CD14-positive monocyte (primary cell): Measurements from ENCODE around the gene UBE2E2. TPM values are rescaled to one million over a fixed set of nuclear protein-coding genes. Genes with fewer than 3 reads are reported as not detected.

ENCODE experiments used
- DNase-seq, 3 donors: peaks; one replicate each; pipeline ENCODE4 v3.0.0-alpha.2; 2011 to 2022
- H2AFZ ChIP-seq: 2 replicates; pipeline ENCODE4 v1.6.0; 2012; ENCODE audit warnings: mild to moderate bottlenecking, low read depth, low read length, inconsistent platforms; ENCODE audit not compliant: insufficient read depth, poor library complexity, severe bottlenecking
- H3K27ac ChIP-seq, 2 donors: 1 replicate in 1 of 2; 2 replicates in 1 of 2; pipeline ENCODE4 v1.5.1; 2012 to 2013; ENCODE audit warnings: low read length in 2 of 2, control low read depth in 1 of 2, inconsistent platforms in 1 of 2, low read depth in 1 of 2, mild to moderate bottlenecking in 1 of 2
- H3K27me3 ChIP-seq, 2 donors: one replicate each; pipeline versions ENCODE4 v1.6.0 to v1.6.1; 2011 to 2013; ENCODE audit warnings: low read length in 2 of 2; ENCODE audit not compliant: control insufficient read depth in 2 of 2, insufficient read depth in 2 of 2
- H3K36me3 ChIP-seq, 2 donors: replicated peaks in 1 of 2; 1 replicate in 1 of 2; 2 replicates in 1 of 2; pipeline versions ENCODE4 v1.5.1 to v1.6.1; 2012 to 2013; ENCODE audit warnings: low read length in 2 of 2, control low read depth in 1 of 2, inconsistent platforms in 1 of 2, mild to moderate bottlenecking in 1 of 2; ENCODE audit not compliant: insufficient read depth in 2 of 2, control insufficient read depth in 1 of 2
- H3K4me1 ChIP-seq, 2 donors: 1 replicate in 1 of 2; 2 replicates in 1 of 2; pipeline versions ENCODE4 v1.5.1 to v1.6.1; 2012 to 2013; ENCODE audit warnings: low read length in 2 of 2, control low read depth in 1 of 2, inconsistent platforms in 1 of 2, mild to moderate bottlenecking in 1 of 2, moderate library complexity in 1 of 2; ENCODE audit not compliant: insufficient read depth in 2 of 2, control insufficient read depth in 1 of 2
- H3K4me2 ChIP-seq: replicated peaks from 2 replicates; pipeline ENCODE3; 2012; ENCODE audit warnings: low read length, moderate library complexity, mild to moderate bottlenecking; ENCODE audit not compliant: poor library complexity, severe bottlenecking; ENCODE audit errors: extremely low read depth
- H3K4me3 ChIP-seq, 3 experiments: fragments of 200-600 bp in 1 of 3; sonication (generic) in 1 of 3; replicated peaks in 1 of 3; 1 replicate in 2 of 3; 2 replicates in 1 of 3; pipeline ENCODE4 v1.5.1; 2011 to 2013; ENCODE audit warnings: low read length in 3 of 3, mild to moderate bottlenecking in 3 of 3, control low read depth in 2 of 3, low read depth in 2 of 3, inconsistent platforms in 1 of 3, moderate library complexity in 1 of 3
- H3K79me2 ChIP-seq: 2 replicates; pipeline ENCODE4 v1.6.0; 2012; ENCODE audit warnings: mild to moderate bottlenecking, control low read depth, inconsistent platforms, low read length, moderate library complexity; ENCODE audit not compliant: insufficient read depth
- H3K9ac ChIP-seq: 2 replicates; pipeline ENCODE4 v1.6.0; 2017; ENCODE audit warnings: low read length, mild to moderate bottlenecking; ENCODE audit not compliant: insufficient read depth, poor library complexity, severe bottlenecking
- H3K9me3 ChIP-seq, 2 donors: replicated peaks in 1 of 2; 1 replicate in 1 of 2; 2 replicates in 1 of 2; pipeline versions ENCODE4 v1.5.1 to v1.6.1; 2012 to 2013; ENCODE audit warnings: low read length in 2 of 2, control low read depth in 1 of 2; ENCODE audit not compliant: control insufficient read depth in 1 of 2, insufficient read depth in 1 of 2
- H4K20me1 ChIP-seq: 2 replicates; pipeline ENCODE4 v1.6.0; 2012; ENCODE audit warnings: mild to moderate bottlenecking, low read length, control low read depth, moderate library complexity; ENCODE audit not compliant: insufficient read depth
- H3K27ac Mint-ChIP-seq, 7 donors: one replicate each; pipeline ENCODE4 v1.8.0; 2020; ENCODE audit warnings: mild to moderate bottlenecking in 7 of 7, mixed read lengths in 7 of 7, moderate library complexity in 6 of 7, inconsistent platforms in 2 of 7
- H3K27me3 Mint-ChIP-seq, 3 donors: one replicate each; pipeline ENCODE4 v1.8.0; 2021 to 2022; ENCODE audit warnings: low read depth in 3 of 3, mild to moderate bottlenecking in 3 of 3, mixed read lengths in 3 of 3, moderate library complexity in 3 of 3, inconsistent platforms in 1 of 3
- H3K36me3 Mint-ChIP-seq, 2 donors: one replicate each; pipeline ENCODE4 v1.8.0; 2020; ENCODE audit warnings: mixed read lengths in 2 of 2, inconsistent platforms in 1 of 2, mild to moderate bottlenecking in 1 of 2
- H3K4me1 Mint-ChIP-seq: one replicate; pipeline ENCODE4 v1.8.0; 2020; ENCODE audit warnings: mild to moderate bottlenecking, mixed read lengths
- H3K4me3 Mint-ChIP-seq, 2 donors: one replicate each; pipeline ENCODE4 v1.8.0; 2020; ENCODE audit warnings: mild to moderate bottlenecking in 2 of 2, mixed read lengths in 2 of 2, moderate library complexity in 1 of 2
- H3K9me3 Mint-ChIP-seq, 7 donors: one replicate each; pipeline ENCODE4 v1.8.0; 2020 to 2022; ENCODE audit warnings: mixed read lengths in 7 of 7, mild to moderate bottlenecking in 6 of 7, moderate library complexity in 6 of 7, inconsistent platforms in 2 of 7
- CTCF ChIP-seq: fragments of 200-600 bp; IDR thresholded peaks from one replicate; pipeline ENCODE4 v1.8.0; 2022; ENCODE audit warnings: antibody characterized with exemption, mild to moderate bottlenecking
- WGBS: methylation state at CpG from one replicate; pipeline ENCODE4 v1.1.5; 2013; ENCODE audit warnings: missing lambda C conversion rate; ENCODE audit not compliant: insufficient coverage; 5-methylcytosine and 5-hydroxymethylcytosine counted together
- intact Hi-C, 2 donors: fragments of 100-400 bp; cut with micrococcal nuclease; formaldehyde crosslinking; loops; one replicate each; pipeline versions ENCODE4 v1.15.0 to v1.15.1; 2023
- polyA plus RNA-seq, 3 donors: library from polyadenylated mRNA; depleted of rRNA in 1 of 3; unstranded in 2 of 3; stranded (reverse) in 1 of 3; fragments of 300-500 nt in 2 of 3; fragments of >200 nt in 1 of 3; fragmentation: Illumina TruSeq in 2 of 3; gene quantifications; 1 replicate in 2 of 3; 2 replicates in 1 of 3; pipeline ENCODE4 v1.2.3, GENCODE V29; 2012 to 2021

Gene UBE2E2
- polyA plus RNA-seq, 3 donors = 25.8 to 78.0 (median 66.3) TPM

DNA sequence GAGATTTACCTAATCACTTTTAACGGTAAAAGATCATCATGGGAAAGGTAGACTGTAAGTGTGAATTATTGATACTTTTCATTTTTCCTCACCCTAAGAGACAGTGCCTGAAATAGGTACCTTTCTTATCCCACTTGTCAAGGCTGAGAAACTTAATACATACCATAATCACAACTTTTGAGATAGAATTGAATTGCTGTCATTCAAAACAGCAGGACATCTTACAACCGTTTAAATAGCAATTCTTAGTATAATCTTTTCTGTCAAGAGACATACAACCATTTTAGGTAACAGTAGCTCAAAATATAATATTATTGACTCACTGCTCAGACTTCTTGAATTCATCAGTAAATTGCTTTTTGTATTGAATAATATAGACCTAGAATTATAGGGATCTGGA lies 10.7 kb downstream of the UBE2E2 start:
- no peak overlapping the region for H3K27ac ChIP-seq
- H3K79me2 ChIP-seq = peaks cover 39% of the 10 kb centered on the region
- H3K27ac Mint-ChIP-seq = no peak overlapping the region
- H3K4me3 ChIP-seq = no peak overlapping the region
- no peak for DNase-seq
- H3K9me3 Mint-ChIP-seq = no peaks in the 10 kb centered on the region
- no peak overlapping the region for H2AFZ ChIP-seq
- no peak overlapping the region for H3K4me3 Mint-ChIP-seq
- WGBS = no CpG with 5 or more reads among the region's 2 CpGs
- no peaks in the 10 kb centered on the region for H3K4me1 ChIP-seq
- H4K20me1 ChIP-seq = peaks cover 36% of the 10 kb centered on the region
- H3K4me2 ChIP-seq = no peak overlapping the region
- peaks cover 17 to 29% of the 10 kb centered on the region in 2 donors for H3K36me3 Mint-ChIP-seq
- no peaks in the 10 kb centered on the region for H3K9me3 ChIP-seq
- H3K9ac ChIP-seq = no peak overlapping the region
- no peaks in the 10 kb centered on the region for H3K27me3 ChIP-seq
- H3K4me1 Mint-ChIP-seq = peaks cover 10% of the 10 kb centered on the region
- intact Hi-C loops = no loop called here
- peaks cover 0 to 2% (median 0%) of the 10 kb centered on the region in 3 donors for H3K27me3 Mint-ChIP-seq
- TF ChIP-seq CTCF = no peak
- peaks cover 2 to 25% of the 10 kb centered on the region in 2 donors for H3K36me3 ChIP-seq

GRCh38 chr3:23217872-23218554 lies 14.9 kb downstream of the UBE2E2 start:
- intact Hi-C loops = no loop called here
- Histone ChIP-seq H3K4me1 (peaks cover 14 to 27% of the 10 kb centered on the region in 2 donors), H3K9me3 (no peaks in the 10 kb centered on the region), H3K79me2 (peaks cover 55% of the 10 kb centered on the region), H2AFZ (no peak overlapping the region), H3K4me2 (no peak overlapping the region), H3K27me3 (no peaks in the 10 kb centered on the region), H3K9ac (no peak overlapping the region), H3K4me3 (no peak overlapping the region), H3K27ac (no peak overlapping the region), H4K20me1 (peaks cover 10% of the 10 kb centered on the region), H3K36me3 (peaks cover 2 to 9% of the 10 kb centered on the region in 2 donors)
- H3K36me3 Mint-ChIP-seq = peaks cover 8 to 16% of the 10 kb centered on the region in 2 donors
- WGBS = no CpG with 5 or more reads among the region's 5 CpGs
- no peak for TF ChIP-seq CTCF
- peaks cover 0 to 2% (median 0%) of the 10 kb centered on the region in 3 donors for H3K27me3 Mint-ChIP-seq
- no peak overlapping the region for H3K4me3 Mint-ChIP-seq
- H3K9me3 Mint-ChIP-seq = peaks cover 0 to 5% (median 3%) of the 10 kb centered on the region in 7 donors
- no peak overlapping the region for H3K27ac Mint-ChIP-seq
- H3K4me1 Mint-ChIP-seq = peaks cover 26% of the 10 kb centered on the region
- DNase-seq = no peak
